ENCODE measurements around the gene ZFAND2A. TPM values are rescaled to one million over a fixed set of nuclear protein-coding genes. Genes with fewer than 3 reads are reported as not detected.

Gene ZFAND2A
- polyA plus RNA-seq, 2 of the 4 experiments (the other 2 are of a cell fraction): 44.1 to 88.6 TPM

DNA sequence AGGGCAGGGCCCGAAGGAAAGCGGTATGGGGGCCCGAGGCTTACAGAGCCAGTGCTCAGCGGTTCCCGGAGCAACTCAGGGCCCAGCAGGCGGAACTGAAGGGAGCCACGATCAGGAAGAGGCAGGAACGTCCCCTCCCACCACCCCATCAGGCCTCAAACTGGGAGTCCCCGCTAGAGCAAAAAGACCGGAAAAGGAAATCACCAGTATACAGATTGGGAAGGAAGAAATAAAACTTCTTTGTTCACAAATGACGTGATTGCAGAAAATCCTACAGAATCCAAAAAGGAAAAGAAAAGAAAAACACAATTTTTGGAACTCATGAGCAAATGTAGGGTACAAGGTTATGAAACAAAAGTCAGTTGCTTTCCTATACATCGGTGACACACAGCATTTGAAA, 21.6 kb upstream of the ZFAND2A start:
- ATAC-seq (no peak), FAIRE-seq (no peak), DNase-seq (ENCODE audit: low read depth in 1 of 2, low spot score in 1 of 2) (no peak)
- POLR2A ChIA-PET: no interaction called here
- H3K4me1 ChIP-seq: peaks cover 3% of the 10 kb centered on the region; the same call in 2 of the 3 replicates
- WGBS (ENCODE audit: missing lambda C conversion rate): 84% methylated on average over 12 of the region's 12 CpGs
- TF ChIP-seq, protein P1, sequence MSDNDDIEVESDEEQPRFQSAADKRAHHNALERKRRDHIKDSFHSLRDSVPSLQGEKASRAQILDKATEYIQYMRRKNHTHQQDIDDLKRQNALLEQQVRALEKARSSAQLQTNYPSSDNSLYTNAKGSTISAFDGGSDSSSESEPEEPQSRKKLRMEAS (IDR thresholded peaks at IDR 0.05): no peak
- TF ChIP-seq ZC3H11A (IDR thresholded peaks at IDR 0.05) (no peak), HES2 (IDR thresholded peaks at IDR 0.05) (no peak), RAD21 (conservative IDR thresholded peaks at IDR 0.05 in 1 of 2, IDR thresholded peaks at IDR 0.05 in 1 of 2) (no peak), MYC (IDR thresholded peaks at IDR 0.05; ENCODE audit: borderline replicate concordance, low read length) (no peak), FOSB (CRISPR knock-in tag; IDR thresholded peaks at IDR 0.05) (no peak), RFX5 (IDR thresholded peaks at IDR 0.05) (no peak), KDM5A (IDR thresholded peaks at IDR 0.05) (no peak), HEYL (CRISPR knock-in tag; IDR thresholded peaks at IDR 0.05) (no peak), POLR2AphosphoS2 (conservative IDR thresholded peaks at IDR 0.05; ENCODE audit: low read length) (no peak), GATA3 (IDR thresholded peaks at IDR 0.05; ENCODE audit: borderline replicate concordance) (no peak), CHD4 (IDR thresholded peaks at IDR 0.05; ENCODE audit: borderline replicate concordance) (no peak), PHF8 (IDR thresholded peaks at IDR 0.05; ENCODE audit: borderline replicate concordance, low read depth) (no peak), EHMT2 (IDR thresholded peaks at IDR 0.05; ENCODE audit: low read depth) (no peak), RARB (CRISPR knock-in tag; IDR thresholded peaks at IDR 0.05) (no peak), CEBPB (IDR thresholded peaks at IDR 0.05) (no peak), MAFK (IDR thresholded peaks at IDR 0.05; ENCODE audit: partially characterized antibody) (no peak), HOXB5 (CRISPR knock-in tag; IDR thresholded peaks at IDR 0.05) (no peak), ZFP36 (IDR thresholded peaks at IDR 0.05; ENCODE audit: borderline replicate concordance, partially characterized antibody) (no peak), ZSCAN20 (CRISPR knock-in tag; IDR thresholded peaks at IDR 0.05) (no peak)
- CTCF ChIA-PET: interaction anchor here (1.0 to 5.0 kb wide), 3 partner anchors 10 to 13 kb away, joined by 3 to 54 read pairs (median 5); no protein-coding TSS in a partner anchor
- H3K27ac ChIP-seq: no peak overlapping the region
- peaks cover 12% of the 10 kb centered on the region; the same call in 2 of the 3 replicates for H3K9me3 ChIP-seq
- no peak overlapping the region for H3K4me2 ChIP-seq
- no peak overlapping the region for H3K4me3 ChIP-seq

GRCh38 chr7:1181031-1181430, 21.0 kb upstream of the ZFAND2A start:
- Histone ChIP-seq H3K4me1 (peaks cover 7% of the 10 kb centered on the region; the same call in 2 of the 3 replicates), H3K27ac (no peak overlapping the region), H3K9me3 (peaks cover 12% of the 10 kb centered on the region; the same call in 2 of the 3 replicates), H3K4me3 (no peak overlapping the region), H3K4me2 (no peak overlapping the region)
- DNase-seq (ENCODE audit: low read depth in 1 of 2, low spot score in 1 of 2): no peak
- TF ChIP-seq CBX8 (IDR thresholded peaks at IDR 0.05) (no peak), NFE2L2 (conservative IDR thresholded peaks at IDR 0.05; ENCODE audit: low read length) (no peak), JUN (IDR thresholded peaks at IDR 0.05) (no peak)
- TF ChIP-seq, protein P2, sequence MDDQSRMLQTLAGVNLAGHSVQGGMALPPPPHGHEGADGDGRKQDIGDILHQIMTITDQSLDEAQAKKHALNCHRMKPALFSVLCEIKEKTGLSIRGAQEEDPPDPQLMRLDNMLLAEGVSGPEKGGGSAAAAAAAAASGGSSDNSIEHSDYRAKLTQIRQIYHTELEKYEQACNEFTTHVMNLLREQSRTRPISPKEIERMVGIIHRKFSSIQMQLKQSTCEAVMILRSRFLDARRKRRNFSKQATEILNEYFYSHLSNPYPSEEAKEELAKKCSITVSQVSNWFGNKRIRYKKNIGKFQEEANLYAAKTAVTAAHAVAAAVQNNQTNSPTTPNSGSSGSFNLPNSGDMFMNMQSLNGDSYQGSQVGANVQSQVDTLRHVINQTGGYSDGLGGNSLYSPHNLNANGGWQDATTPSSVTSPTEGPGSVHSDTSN (IDR thresholded peaks at IDR 0.05): no peak
- TF ChIP-seq, protein P3, sequence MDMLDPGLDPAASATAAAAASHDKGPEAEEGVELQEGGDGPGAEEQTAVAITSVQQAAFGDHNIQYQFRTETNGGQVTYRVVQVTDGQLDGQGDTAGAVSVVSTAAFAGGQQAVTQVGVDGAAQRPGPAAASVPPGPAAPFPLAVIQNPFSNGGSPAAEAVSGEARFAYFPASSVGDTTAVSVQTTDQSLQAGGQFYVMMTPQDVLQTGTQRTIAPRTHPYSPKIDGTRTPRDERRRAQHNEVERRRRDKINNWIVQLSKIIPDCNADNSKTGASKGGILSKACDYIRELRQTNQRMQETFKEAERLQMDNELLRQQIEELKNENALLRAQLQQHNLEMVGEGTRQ (IDR thresholded peaks at IDR 0.05): no peak
- POLR2A ChIA-PET: no interaction called here
- FAIRE-seq: no peak
- 72% methylated on average over 19 of the region's 19 CpGs for WGBS (ENCODE audit: missing lambda C conversion rate)
- CTCF ChIA-PET: interaction anchor here (1.6 to 2.0 kb wide), 2 partner anchors 12 to 250 kb away, joined by 3 to 5 read pairs; no protein-coding TSS in a partner anchor
- no peak for ATAC-seq
